Measurements from ENCODE around the gene PLA1A.
"Not testable (repeated sequence)": the region's sequence is repeated elsewhere in the genome, so short reads cannot be mapped to it uniquely, and the experiment has no call there.

The PLA1A gene

GRCh38 chr3:119559441-119559963 is 38.2 kb upstream of the PLA1A start, which contains the start of gene CD80:
CD80 (minus strand) TSS chr3:119559614; CDS start chr3:119557728, 1,886 bp downstream.
- TF ChIP-seq, protein P1, sequence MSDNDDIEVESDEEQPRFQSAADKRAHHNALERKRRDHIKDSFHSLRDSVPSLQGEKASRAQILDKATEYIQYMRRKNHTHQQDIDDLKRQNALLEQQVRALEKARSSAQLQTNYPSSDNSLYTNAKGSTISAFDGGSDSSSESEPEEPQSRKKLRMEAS (IDR thresholded peaks at IDR 0.05; ENCODE audit: low read depth, low read length) = no peak
- TF ChIP-seq CTCF (IDR thresholded peaks at IDR 0.05; ENCODE audit: low read depth, low read length) = peak; percentile 9
- TF ChIP-seq MYC (IDR thresholded peaks at IDR 0.05; ENCODE audit: low read depth, low read length) = no peak
- no peak for TF ChIP-seq POLR2A (IDR thresholded peaks at IDR 0.05; ENCODE audit: extremely low read depth, insufficient read length)
- no peak within 1 kb of the TSS for H3K4me3 ChIP-seq (ENCODE audit: low read depth, low read length)
- peak; percentile 78 for DNase-seq (ENCODE audit: low read depth)

DNA sequence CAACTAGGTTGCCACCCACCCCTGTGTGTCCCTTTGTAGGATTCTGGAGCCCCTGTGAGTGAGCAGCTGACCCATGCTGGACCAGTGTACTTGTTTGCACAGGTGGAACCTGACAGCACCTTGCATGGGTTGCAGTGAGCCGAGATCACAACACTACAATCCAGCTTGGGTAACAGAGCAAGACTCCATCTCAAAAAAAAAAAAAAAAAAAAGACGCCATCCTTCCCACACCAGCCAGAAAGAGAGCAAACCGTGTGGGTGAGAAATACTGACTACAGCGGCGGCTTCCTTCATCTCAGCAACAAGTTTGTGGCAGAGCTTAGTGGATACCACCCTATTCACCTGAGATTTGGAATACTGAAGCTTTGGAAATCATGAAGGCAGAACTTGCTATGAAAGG is 37.5 kb upstream of the PLA1A start:
- no peak for TF ChIP-seq MYC (IDR thresholded peaks at IDR 0.05; ENCODE audit: low read depth, low read length)
- TF ChIP-seq, protein P1 (IDR thresholded peaks at IDR 0.05; ENCODE audit: low read depth, low read length) = no peak
- no peak for TF ChIP-seq POLR2A (IDR thresholded peaks at IDR 0.05; ENCODE audit: extremely low read depth, insufficient read length)
- no peak for TF ChIP-seq CTCF (IDR thresholded peaks at IDR 0.05; ENCODE audit: low read depth, low read length)
- DNase-seq (ENCODE audit: low read depth) = no peak
- H3K4me3 ChIP-seq (ENCODE audit: low read depth, low read length) = no peak overlapping the region

GRCh38 chr3:119562307-119562961 is 35.3 kb upstream of the PLA1A start:
- peak; percentile 68 for DNase-seq (ENCODE audit: low read depth)
- no peak overlapping the region for H3K4me3 ChIP-seq (ENCODE audit: low read depth, low read length)
- TF ChIP-seq CTCF (IDR thresholded peaks at IDR 0.05; ENCODE audit: low read depth, low read length) (no peak), POLR2A (IDR thresholded peaks at IDR 0.05; ENCODE audit: extremely low read depth, insufficient read length) (no peak), MYC (IDR thresholded peaks at IDR 0.05; ENCODE audit: low read depth, low read length) (no peak)
- TF ChIP-seq, protein P1 (IDR thresholded peaks at IDR 0.05; ENCODE audit: low read depth, low read length) = no peak

DNA sequence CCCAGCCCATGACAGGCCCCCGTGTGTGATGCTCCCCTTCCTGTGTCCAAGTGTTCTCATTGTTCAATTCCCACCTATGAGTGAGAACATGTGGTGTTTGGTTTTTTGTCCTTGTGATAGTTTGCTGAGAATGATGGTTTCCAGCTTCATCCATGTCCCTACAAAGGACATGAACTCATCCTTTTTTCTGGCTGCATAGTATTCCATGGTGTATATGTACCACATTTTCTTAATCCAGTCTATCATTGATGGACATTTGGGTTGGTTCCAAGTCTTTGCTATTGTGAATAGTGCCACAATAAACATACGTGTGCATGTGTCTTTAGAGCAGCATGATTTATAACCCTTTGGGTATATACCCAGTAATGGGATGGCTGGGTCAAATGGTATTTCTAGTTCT is 34.4 kb upstream of the PLA1A start:
- DNase-seq (ENCODE audit: low read depth); H3K4me3 ChIP-seq (ENCODE audit: low read depth, low read length): not testable (repeated sequence)

DNA sequence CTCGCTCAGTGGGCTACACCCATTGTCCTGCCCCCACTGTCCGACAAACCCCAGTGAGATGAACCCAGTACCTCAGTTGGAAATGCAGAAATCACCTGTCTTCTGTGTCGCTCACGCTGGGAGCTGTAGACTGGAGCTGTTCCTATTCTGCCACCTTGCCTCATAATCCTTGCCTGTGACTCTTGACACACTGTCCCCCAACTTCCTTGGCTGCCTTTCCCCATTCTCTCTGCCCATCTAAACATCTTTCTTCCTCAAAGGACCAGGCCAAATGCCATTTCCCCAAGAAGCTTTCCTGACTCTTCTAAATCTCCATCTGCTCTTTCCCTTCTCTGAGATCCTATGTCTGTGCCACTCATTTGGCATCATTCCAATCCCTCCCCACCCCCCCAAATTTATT is 28.5 kb upstream of the PLA1A start:
- DNase-seq (ENCODE audit: low read depth) = no peak
- no peak for TF ChIP-seq POLR2A (IDR thresholded peaks at IDR 0.05; ENCODE audit: extremely low read depth, insufficient read length)
- TF ChIP-seq MYC (IDR thresholded peaks at IDR 0.05; ENCODE audit: low read depth, low read length) = no peak
- no peak for TF ChIP-seq CTCF (IDR thresholded peaks at IDR 0.05; ENCODE audit: low read depth, low read length)
- TF ChIP-seq, protein P1 (IDR thresholded peaks at IDR 0.05; ENCODE audit: low read depth, low read length) = no peak
- no peak overlapping the region for H3K4me3 ChIP-seq (ENCODE audit: low read depth, low read length)

GRCh38 chr3:119570229-119570628 is 27.5 kb upstream of the PLA1A start:
- TF ChIP-seq POLR2A (IDR thresholded peaks at IDR 0.05; ENCODE audit: extremely low read depth, insufficient read length) (no peak), CTCF (IDR thresholded peaks at IDR 0.05; ENCODE audit: low read depth, low read length) (no peak), MYC (IDR thresholded peaks at IDR 0.05; ENCODE audit: low read depth, low read length) (no peak)
- TF ChIP-seq, protein P1 (IDR thresholded peaks at IDR 0.05; ENCODE audit: low read depth, low read length) = no peak
- peak; percentile 10 for DNase-seq (ENCODE audit: low read depth)
- no peak overlapping the region for H3K4me3 ChIP-seq (ENCODE audit: low read depth, low read length)
